GM18861 (cell line): ENCODE measurements around the gene CALML6.
"Not testable (repeated sequence)": the region's sequence is repeated elsewhere in the genome, so short reads cannot be mapped to it uniquely, and the experiment has no call there.

Experiments used
- ATAC-seq: cut with Tn5 transposase; IDR thresholded peaks from one replicate; pipeline ENCODE4 v1.9.1; 2021; ENCODE audit not compliant: unreplicated experiment

The CALML6 gene

DNA sequence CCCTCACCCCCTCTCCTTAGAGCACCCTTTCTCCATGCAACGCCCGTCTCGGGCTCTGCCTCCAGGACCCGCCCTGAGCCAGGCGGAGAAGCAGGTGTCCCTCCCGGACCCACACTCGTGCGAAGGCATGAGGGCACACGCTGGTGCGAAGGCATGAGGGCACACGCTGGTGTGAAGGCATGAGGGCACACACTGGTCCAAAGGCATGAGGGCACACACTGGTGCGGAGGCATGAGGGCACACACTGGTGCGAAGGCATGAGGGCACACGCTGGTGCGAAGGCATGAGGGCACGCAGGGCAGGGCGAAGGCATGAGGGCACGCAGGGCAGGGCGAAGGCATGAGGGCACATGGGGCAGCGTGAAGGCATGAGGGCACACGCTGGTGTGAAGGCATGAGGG lies 9.8 kb downstream of the CALML6 start:
- ATAC-seq: no peak

DNA sequence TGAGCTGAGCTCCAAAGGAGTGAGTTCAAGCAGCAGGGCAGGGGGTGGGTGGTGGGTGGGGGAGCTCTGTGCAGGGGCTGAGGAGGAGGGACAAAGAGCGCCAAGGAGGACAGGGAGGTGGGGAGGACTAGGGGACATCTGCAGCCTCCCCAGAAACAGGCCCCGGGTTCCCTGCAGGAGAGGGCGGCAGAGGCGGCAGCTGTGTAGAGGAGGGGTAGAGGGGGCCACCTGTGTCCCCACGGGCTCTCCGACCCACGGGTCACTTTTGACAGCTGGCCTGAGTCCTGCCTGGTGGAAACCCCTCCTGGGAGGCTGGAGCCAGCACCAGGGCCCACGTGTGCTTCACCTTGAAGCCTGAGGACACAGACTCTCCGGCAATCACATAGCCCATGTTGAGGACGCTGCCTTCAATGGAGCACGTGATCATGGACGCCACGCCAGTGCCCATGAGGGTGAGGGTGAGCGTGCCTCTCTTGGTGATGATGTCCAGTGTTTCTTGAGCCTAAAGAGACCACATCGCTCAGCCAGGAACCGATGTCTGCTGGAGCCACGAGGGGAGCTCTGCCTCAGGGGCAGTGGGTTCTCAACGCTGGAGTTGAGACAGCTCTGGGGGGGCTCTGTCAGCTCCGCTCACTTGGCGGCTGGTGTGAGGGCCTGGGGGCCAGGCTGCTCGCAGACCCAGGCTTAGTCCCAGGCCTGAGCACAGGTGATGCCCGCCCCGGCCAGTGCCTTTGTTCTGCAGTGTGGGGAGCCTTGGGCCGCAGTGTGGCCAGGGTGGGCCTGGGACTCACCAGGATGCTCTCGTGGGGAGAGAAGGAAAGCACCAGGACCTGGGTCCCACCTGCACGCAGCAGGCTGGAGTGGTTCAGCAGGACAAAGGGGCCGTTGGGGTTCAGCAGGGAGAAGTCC lies 10.6 kb downstream of the CALML6 start:
- no peak for ATAC-seq

DNA sequence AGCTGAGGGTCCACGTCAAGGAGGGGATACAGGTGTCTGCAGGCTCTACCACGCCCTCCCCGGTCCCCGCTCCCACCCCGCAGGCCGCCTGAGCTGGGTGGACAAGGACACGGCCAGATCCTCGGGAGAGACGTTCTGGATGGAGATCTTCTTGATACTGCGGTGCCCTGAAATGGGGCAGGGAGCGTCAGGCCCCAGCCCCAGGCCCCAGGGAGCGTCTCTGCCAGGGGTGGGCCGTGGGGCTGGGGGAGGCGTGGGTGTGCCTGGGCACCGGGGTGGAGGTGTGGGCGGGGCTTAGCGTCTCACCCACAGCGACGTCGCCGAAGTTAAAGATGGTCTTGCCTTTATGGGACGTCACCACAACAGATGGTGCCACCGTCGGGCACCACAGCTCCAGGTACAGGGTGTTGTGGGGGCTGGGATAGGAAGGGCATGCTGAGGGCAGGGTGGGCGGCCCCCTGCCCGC lies 11.3 kb downstream of the CALML6 start:
- ATAC-seq: no peak

DNA sequence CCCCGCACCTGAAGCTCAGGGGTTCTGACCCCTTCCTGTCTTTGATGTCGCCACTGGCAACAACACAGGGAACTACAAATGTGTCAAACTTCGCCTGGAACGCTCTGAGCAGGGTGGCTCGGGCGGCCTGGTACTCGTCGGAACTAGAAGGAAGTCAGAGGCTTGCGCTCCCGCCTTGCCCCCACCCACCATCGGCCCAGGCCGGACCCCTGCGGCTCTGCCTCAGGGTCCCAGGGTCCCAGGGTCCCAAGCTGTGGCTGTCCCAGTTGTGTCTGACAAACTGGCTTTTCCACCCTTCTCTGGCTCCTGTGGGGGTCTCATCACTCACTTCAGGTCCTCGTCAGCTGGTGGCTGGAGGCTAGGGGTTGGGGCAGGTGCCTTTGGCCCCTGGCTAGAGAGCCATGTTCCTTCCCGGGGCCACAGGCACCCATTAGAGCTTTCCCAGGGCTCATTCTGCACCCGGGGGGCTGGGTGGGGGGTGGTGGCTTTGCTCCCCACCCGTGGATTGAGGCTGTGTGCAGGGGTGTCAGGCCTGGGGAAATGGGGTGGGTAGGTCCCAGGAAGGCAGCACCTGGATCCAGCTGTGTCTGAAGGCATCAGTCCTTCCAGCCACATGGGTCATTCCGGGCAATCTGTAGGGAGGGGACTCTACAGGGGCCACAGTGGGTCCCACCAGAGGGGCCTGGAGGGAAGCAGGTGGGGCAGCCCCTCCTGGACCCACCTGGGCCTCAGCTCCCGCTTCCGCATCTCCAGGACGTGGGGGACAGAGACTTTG lies 12.0 kb downstream of the CALML6 start:
- ATAC-seq: no peak

DNA sequence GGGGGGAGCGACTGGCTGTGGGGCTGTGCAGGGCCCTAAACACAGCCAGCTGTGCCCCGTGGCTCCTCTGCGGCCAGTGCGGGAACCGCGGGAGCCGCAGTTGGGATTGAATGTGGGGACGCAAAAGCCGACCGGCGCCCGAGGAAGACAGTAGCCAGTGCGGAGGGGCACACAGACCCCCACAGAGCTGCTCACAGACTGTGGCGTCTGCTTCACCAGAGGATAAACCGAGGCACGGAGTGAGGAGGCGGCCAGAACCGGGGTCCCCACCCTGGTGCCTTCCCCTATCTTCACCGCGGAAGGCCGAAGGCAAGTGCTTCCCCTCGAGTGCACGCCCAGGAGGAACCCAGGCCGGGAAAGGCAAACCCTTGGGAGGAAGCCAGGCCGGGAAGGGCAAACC lies 12.7 kb downstream of the CALML6 start:
- ATAC-seq: no peak

DNA sequence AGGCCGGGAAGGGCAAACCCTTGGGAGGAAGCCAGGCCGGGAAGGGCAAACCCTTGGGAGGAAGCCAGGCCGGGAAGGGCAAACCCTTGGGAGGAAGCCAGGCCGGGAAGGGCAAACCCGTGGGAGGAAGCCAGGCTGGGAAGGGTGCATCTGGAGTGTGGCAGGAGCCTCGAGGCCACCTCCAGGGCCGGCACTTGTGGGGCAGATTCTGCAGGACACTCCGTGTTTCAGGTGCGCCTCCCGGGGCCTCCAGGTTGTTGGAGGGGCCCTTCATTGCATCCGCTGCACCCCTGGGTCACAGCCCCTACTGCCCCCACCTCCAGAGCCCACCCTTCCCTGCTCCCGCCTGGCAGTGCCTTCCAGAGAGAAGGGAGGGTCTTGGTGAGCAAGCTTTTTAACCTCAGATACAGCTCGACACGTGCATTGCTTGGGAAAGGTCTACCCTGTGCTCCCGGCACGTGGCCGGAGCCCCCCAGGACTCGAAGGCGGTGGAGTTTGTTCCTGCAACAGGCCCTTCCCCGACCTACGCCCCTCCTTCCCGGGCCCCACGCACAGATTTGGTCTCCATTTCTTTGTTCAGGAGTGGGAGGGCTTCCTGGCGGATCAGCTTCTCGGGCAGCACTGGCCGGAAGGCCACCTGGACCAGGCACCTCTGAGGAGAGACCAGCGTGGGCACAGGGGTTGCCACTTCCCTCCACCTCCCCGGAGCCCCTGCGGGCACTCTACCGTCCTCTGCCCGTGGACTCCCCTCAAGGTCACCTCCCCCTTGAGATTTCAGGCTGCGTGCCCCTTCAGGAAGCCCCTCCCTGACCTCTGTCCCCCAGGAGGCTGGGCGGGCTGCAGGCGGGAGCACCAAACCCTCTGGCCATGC lies 13.4 kb downstream of the CALML6 start:
- no peak for ATAC-seq

DNA sequence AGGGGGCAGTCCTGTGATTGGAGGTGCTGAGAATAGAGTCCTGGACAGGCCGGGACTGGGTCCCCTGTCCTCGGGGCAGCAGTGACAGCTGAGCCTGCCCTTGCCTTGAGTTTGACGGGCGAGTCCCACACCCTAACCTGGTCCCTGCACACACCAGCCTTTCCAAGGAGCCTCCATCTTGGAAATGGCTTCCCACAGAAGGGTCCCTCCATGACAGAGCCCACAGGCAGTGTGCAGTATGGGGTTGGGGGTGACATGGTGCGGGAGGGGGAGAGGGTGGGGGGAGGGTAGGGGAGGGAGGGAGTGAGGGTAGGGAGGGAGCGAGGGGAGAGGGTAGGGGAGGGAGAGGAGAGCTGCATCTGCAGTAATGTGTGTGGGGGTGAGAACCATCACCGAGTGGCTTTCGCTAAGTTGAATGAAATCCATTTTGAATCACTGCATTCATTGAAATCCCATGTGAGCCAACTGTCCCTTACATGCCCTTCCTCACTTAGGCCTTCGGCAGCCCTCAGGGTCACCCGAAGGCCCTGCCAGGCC lies 14.1 kb downstream of the CALML6 start:
- no peak for ATAC-seq

DNA sequence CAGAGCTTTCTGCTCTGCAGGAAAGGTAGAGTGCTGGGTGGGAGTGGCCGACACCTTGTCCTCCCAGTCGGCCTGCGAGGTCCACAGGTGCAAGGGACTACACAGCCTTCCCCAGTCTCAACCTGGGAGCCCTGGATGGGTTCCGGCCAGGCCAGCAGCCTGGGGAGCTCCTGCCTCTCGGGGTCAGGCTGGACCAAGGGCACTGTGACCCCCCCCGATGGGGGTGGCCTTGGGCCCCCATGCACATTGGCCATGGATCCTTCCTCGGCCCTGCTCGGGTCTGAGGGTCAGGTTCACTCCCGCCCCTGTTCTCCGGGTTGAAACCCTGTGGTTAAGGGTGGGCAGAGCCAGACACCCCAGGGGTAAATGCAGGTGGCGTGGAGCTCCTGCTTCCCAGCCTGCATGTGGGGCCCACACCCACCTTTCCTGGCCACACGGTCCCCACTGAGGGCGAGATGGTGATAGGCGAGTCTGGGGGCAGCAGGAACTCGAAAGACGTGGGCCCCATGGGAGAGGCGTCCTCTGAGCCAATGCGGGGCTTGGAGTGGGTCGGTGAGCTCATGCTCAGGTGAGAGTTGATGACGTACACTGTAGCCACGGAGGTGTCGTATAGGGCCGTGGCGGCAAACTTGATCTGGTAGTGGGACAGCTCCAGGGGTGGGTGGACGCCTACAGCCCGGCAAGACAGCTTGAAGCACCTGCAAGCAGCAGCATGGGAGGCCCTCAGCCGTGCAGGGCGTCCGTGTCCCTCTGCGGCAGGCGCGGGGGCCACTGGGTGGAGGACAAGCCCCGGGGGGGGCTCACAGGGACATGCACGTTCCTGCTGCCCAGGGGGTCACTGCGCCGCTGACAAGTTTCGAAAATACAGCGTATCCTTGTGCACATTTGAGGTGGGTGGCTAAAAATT lies 14.8 kb downstream of the CALML6 start:
- ATAC-seq: no peak

DNA sequence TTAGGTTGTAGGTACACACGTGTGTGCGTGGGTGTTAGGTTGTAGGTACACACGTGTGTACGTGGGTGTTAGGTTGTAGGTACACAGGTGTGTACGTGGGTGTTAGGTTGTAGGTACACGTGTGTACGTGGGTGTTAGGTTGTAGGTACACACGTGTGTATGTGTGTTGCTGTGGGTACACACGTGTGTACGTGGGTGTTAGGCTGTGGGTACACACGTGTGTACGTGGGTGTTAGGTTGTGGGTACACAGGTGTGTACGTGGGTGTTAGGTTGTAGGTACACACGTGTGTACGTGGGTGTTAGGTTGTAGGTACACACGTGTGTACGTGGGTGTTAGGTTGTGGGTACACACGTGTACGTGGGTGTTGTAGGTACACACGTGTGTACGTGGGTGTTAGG lies 19.8 kb downstream of the CALML6 start:
- ATAC-seq: not testable (repeated sequence)

DNA sequence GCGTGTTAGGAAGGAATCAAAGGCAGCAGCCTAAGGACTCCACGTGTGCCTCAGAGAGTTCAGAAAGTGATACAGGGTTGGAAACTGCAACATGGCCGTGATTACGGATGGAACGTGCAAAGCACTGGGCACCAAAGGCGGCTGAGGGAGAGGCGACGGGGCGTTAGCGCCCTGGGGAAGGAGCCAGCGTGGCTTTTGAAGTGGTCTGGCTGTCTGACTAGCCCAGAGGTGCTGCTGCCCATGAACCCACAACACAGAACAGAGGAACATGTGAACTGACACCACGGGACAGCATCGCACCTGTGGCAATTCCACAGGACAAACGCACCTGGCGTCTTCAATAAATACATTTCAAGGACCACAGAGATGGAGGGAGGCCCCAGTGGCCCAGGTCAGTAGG lies 22.0 kb downstream of the CALML6 start:
- no peak for ATAC-seq

DNA sequence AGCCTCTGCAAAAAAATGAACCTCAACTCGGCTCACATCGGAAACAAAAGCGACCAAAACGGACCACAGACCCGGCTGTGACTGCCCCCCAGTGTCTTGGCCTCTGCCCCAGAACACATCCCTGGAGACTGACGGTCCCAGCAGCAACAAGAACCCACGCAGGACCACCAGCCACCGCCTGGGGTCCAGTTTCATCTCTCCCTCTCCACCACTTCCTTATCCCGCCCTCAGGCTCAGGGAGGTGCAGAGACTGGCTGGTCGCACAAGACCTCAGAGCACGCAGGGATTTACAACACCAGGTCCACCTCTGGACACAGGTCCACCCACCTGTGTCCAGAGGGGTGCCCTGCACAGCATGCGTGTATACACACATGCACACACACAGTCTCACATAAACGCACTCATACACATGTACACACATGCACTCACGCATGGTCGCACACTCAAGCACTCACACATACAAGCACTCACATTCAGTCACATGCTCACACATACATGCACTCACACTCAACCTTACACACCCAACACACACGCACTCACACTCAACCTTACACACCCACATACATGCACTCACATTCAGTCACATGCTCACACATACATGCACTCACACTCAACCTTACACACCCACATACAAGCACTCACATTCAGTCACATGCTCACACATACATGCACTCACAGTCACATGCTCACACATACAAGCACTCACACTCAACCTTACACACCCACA lies 22.7 kb downstream of the CALML6 start:
- ATAC-seq: no peak

DNA sequence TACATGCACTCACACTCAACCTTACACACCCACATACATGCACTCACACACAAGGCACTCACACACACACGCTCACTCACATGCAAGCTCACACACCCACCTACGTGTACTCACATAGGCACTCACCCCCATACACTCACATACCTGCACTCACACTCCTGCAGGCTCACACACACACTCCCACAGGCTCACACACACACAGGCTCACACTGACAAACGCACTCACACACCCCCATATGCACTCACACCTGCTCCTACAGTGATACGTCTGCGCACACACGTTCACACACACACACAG lies 23.2 kb downstream of the CALML6 start:
- ATAC-seq: no peak

DNA sequence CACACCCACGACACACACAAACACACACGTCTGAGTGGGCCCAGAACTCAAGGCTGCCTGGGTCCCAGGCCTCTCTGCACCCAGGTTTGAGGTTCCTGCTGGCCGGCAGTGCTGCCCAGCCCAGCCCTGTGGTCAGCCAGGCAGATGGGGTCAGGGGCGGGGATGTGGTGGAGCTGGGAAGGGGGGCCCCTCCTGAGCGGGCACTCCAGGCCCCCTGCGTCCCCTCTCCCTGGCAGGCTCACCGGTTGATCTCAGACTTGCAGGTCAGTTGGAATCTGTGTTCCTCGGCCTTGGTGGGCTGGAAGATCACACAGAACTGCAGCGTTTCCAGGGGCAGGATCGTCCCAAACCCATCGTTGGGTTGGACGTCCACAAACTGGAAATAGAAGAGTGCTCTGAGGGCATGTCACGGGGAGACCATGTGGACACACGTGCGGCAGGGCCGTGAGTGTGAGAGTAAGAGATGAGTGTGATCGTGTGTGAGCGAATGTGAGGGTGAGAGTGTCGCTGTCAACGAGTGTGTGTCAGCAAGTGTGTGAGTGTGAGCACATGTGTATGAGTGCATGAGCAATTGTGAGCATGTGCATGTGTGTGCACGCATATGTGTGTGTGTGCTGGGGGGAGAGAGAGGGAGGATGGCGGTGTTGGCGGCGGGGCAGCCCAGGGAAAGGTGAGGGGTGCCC lies 23.7 kb downstream of the CALML6 start:
- no peak for ATAC-seq

DNA sequence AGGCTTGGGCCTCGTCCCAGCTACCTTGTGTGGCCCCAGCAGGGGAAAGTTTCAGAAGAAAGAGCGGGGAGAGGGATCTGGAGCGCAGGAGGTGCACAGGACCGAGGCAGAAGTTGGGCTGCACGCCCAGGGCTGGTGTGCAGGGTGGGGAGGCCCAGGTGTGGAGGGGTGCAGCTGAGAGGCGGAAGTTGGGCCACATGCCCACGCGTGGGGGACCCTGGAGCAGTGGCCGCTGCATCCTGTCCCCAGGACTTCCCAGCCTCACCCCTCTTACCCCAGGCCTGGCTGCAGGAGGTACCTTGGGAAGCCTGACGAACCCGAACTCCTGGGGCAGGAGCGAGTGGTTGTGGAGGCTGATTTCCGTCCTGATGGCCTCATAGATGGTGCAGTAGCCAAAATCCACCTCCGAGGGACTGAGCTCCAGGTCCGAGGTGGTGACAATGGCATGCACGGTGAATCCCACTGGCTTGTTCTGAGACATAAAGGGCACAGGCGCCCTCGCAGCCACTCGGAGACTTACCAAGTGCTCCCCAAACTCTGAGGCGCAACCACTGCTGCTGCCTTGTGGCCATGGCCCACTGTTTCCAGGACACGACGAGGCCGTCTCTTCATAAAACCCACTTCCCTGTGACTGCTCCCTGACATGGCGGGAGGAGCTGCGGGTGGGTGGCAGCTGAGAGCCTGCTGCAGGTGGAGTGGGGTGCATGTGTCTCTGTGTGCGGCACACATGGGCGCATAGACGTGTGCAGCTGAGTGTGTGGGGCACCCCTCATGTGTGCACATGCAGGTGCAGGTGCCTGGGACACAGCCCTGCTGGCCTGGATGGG lies 24.4 kb downstream of the CALML6 start:
- ATAC-seq: no peak

DNA sequence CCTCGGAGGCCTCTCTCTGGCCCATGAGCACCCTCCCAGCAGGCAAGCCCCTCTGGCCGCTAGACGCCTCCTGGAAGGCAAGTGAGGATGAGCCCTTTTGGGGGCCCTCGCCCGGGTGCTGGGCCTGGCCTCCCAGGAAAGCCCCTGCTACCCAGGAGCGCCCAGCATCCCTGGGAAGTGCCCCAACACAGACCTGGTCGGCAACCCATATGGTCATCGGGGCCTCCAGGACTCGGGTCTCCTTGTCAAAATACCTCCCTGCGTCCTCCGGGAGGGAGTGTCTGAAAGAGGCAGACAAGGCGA lies 25.0 kb downstream of the CALML6 start:
- ATAC-seq: no peak

DNA sequence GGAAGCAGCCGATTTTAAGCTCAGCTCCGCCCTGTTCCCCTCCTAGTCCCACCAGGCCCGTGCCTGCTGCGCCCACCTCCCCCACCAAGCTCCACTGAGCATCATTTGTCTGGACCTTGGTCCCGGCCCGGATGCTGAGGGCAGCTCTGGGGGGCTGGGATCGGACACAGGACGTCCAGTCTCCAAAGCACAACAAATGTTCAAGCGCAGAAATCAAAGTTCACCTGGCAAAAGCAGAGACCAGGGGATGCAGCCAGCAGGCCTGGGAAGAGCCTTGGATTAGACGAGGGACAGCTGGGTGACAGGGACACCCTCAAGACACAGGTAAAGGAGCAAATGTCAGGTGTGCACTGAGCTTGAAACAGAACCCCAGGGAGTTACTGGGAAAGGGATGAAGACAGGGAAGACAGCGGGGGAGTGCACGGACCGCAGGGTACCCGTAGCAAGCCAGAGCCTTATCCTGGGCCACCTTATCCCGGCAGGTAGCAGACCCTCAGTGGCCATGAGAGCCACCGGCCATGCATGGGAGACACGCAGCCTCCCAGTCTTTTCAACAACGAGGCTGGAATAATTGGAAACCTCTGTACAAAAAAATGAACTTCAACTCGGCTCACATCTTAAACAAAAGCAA lies 26.3 kb downstream of the CALML6 start:
- ATAC-seq: no peak

DNA sequence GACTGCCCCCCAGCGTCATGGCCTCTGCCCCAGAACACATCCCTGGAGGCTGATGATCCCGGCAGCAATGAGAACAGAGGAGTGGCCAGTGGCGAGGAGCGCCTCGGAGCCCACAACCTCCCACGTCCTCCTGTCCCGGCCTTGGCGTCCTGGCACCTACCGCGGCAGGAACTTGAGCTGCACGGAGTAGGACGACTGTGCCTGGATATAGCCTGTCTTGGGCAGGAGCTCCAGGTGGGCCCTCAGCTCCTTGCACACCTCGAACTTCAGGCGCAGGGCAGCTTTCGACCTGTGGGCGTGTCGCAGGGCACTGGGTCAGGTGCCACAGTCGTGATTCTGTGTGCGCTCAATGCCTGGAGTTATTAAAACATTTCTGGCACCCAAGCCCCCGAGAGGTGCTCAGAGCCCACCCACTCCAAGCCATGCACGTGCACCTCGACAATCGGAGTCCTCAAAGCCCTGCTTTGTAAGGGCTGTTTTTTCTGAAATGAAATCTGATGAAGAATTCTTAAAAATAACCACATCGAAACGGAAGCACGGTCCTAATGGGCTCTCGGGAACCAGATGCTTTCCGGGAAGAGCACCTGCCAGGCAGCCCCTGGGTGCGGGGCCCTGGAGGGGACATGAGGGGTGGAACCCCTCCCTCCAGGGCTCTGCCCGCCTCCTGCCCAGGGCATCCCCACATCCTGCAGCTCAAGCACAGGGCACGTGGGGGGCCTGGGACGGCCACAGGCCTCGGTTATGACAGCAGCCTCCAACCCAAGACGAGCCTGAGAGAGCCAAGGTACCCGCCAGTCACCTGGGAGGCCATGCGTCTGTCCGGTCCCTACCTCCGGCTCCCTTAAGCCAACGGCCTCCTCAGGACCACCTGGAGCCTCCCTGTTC lies 27.1 kb downstream of the CALML6 start:
- no peak for ATAC-seq
